GM20000 (cell line): ENCODE results near the gene TNFAIP8.

Source experiments
- DNase-seq: peaks from one replicate; pipeline ENCODE4 v3.0.0; 2012; ENCODE audit warnings: low spot score
- TF ChIP-seq, protein P1 (sequence below): IDR thresholded peaks from 2 replicates; pipeline ENCODE4 v1.5.1; 2012; ENCODE audit warnings: mild to moderate bottlenecking, control low read depth; ENCODE audit errors: extremely low read depth, missing control alignments

TNFAIP8 gene

DNA sequence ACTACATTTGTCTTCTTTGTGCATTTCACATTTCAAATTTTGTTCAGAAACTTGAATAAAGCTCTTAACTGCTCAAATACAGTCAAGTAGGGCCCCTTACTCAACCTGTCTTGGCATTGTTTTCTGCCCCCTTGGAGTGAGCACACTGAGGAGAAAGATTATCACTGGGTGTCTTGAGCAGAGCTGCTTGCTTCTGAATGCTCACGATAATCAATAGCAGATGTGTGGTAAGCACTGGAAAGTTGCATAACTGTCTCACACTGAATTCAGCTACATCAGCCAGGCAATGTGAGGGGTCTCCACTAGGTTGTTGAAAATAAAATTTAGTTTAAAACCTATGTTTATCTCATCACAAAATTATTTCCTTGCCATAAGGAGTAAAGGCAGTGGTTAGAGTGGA is 7.8 kb upstream of the TNFAIP8 start:
- no peak for DNase-seq
- TF ChIP-seq, protein P1, sequence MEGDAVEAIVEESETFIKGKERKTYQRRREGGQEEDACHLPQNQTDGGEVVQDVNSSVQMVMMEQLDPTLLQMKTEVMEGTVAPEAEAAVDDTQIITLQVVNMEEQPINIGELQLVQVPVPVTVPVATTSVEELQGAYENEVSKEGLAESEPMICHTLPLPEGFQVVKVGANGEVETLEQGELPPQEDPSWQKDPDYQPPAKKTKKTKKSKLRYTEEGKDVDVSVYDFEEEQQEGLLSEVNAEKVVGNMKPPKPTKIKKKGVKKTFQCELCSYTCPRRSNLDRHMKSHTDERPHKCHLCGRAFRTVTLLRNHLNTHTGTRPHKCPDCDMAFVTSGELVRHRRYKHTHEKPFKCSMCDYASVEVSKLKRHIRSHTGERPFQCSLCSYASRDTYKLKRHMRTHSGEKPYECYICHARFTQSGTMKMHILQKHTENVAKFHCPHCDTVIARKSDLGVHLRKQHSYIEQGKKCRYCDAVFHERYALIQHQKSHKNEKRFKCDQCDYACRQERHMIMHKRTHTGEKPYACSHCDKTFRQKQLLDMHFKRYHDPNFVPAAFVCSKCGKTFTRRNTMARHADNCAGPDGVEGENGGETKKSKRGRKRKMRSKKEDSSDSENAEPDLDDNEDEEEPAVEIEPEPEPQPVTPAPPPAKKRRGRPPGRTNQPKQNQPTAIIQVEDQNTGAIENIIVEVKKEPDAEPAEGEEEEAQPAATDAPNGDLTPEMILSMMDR = no peak

DNA sequence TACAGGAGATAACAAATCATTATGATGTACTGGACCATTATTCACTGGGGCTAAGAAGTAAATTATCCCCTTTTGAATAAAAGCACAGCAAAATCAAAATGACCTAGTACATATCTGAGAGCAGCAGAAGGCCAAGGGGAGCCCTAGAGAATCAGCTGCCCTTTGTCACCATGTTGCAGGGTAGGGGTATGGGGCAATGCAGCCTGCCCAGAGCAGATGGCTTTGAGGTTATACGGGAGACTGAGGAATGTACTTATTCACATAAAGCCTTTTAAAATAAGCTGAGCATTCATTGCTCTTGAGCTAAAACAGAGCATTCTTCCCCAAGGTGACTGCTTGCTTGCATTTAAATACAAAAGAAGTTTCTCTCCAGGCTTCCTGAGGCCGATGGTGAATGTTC is 2.6 kb upstream of the TNFAIP8 start:
- TF ChIP-seq, protein P1 = no peak
- no peak for DNase-seq

DNA sequence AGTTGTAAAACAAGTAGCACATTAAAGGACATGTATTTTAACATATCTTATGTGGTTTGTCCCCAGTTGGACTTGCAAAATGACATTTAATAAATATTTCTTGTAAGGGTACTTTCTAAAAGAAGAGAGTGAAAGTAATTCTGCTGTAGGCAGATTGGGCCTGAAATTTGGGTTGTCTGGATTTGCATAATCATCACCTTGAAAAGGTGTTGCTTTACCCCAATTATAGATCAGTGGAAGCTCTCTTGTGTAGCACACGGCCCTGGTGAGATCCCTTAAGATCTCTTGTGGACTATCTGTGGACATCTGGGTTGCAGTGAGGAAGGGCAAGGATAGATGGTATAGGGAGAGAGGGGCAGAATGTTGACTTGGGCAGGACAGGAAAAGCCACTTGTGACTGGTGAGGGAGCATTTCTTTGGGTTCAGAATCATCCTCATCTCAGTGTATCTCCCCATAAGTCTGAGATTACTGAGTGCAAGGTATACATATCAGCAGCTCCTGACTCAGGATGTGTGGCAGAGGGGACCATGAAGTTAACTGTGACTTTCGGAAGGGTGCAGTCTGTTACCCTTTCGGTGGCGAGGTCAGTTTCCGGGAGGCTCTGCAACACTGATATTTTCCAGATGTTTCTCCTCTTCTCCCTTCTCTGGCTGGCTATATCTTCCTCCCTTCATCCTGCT is 2.0 kb upstream of the TNFAIP8 start:
- TF ChIP-seq, protein P1 = no peak
- peak; percentile 50 for DNase-seq

DNA sequence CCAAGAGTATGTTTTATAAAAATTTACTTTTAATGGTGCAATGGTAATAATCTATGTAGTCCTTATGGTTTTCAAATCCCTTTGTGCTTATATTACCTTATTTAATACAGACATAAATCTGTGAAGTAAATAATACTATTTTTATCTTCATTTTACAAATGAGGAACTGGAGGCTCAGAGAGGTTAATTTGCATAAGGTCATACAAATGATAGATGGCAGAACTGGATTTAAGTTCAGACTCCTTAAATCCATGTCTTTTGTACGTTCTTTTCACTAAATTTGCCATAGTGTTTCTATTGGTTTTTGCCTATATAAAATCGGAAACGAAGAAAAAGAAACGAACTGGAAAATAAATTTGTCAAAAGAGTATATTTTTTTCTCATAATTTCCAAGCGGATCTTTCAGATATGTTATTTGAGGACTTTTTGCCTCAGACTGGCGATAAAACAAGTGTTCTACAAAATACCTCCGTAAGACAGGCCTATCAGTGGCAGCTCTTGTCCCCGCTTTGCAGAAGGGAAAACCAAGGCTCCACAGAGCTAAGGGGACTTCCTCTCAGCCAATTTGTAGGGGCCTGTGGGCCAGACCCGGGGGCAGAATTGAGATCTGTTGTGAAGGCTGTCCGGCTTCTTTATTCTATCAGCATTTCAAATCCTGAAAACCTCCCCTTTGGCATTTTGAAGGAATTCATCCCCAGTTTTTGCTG is 1.1 kb upstream of the TNFAIP8 start:
- TF ChIP-seq, protein P1 = no peak
- no peak for DNase-seq

DNA sequence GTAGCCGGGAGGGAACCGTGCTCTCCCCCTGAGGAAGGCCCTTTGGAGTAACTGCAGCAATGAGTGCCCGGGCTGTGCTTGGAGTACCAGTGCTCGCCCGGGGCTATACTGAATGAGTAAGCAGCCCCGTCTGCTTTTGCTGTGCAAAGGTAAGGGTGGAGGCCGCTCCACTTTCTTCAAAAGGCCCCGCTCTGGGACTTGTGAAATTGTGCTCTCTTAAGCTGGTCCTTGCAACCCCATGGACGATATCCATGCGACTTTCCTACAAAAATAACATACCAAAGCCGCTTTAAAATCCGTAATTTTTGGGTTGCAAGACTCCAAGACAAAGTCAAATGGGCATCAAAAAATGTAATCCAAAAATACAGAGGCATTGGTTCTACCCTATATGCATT is 578 bp upstream of the TNFAIP8 start:
- TF ChIP-seq, protein P1 = no peak
- no peak for DNase-seq

DNA sequence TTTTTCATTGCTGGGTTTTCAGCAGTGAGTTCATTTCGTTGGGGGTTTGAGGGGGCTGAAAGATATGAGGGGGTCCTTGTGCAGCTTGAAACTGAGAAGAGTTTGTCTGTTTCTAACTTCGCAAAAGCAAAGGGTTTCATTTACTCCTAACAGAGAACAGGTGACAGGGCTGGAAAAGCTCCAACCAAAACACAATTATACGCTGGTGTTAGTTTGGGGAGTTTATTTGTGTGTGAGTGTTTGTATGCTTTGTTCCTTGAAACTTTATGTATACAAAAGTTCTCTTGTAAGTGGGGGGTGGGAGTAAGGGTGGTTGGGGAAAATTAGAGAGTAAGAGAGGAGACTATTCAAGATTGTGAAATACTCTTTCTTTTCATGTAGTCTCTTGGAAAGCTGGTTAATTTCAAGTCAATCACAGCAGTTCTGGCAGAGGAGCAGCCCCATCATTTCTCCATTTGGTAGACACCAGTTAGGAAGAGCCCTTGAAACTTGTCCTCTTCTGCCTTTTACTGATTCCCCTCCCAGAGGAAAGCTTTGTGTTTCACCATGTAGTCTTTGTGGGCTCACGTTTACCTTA is 881 bp downstream of the TNFAIP8 start:
- TF ChIP-seq, protein P1 = no peak
- no peak for DNase-seq

DNA sequence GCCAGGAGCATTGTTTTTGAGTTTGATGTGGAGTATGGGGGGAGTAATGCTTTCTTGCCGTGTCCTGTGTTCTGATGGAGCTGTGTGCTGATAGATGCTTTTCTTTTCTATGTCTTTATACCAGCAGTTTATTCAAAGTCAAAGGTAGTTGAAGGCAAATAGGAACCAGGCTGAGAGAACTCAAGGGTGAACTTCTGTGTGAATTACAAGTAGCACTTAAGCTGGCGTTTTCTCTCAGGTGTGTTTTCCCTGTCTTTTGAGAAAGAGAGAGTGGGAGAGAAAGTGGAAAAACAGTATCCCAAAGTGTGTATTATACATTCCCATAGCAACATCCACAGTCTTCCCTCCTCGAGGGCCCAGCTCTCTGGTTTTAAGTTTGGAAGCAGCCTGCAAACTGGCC is 1.5 kb downstream of the TNFAIP8 start:
- TF ChIP-seq, protein P1 = no peak
- no peak for DNase-seq
